HFFc6 (cell line): ENCODE data around the gene CCT2. TPM values are rescaled to one million over a fixed set of nuclear protein-coding genes. Genes with fewer than 3 reads are reported as not detected.
A peak's percentile ranks its signal among the peaks of the same experiment; 100 is the strongest.

Source experiments
- DNase-seq: peaks from one replicate; pipeline ENCODE4 v3.0.0-alpha.2; 2018
- H3K27ac Mint-ChIP-seq: 2 replicates; pipeline ENCODE4 v1.8.0; 2020; ENCODE audit warnings: mild to moderate bottlenecking, mixed read lengths
- H3K27me3 Mint-ChIP-seq: 2 replicates; pipeline ENCODE4 v1.8.0; 2021; ENCODE audit warnings: mild to moderate bottlenecking, moderate library complexity, mixed read lengths; ENCODE audit not compliant: insufficient read depth
- H3K36me3 Mint-ChIP-seq: 2 replicates; pipeline ENCODE4 v1.8.0; 2021; ENCODE audit warnings: low read depth, mixed read lengths
- H3K4me1 Mint-ChIP-seq: 2 replicates; pipeline ENCODE4 v1.8.0; 2020; ENCODE audit warnings: low read depth, mixed read lengths
- H3K4me3 Mint-ChIP-seq: 2 replicates; pipeline ENCODE4 v1.8.0; 2020; ENCODE audit warnings: mild to moderate bottlenecking, moderate library complexity, mixed read lengths
- H3K9me3 Mint-ChIP-seq: 2 replicates; pipeline ENCODE4 v1.8.0; 2020; ENCODE audit warnings: mild to moderate bottlenecking, mixed read lengths
- total RNA-seq, 6 experiments: library from RNA; stranded (reverse); fragmentation: NEBNext Ultra II Directional; extraction: Animal tissue kit (Norgen Biotek cat#: 25700); gene quantifications; 2 replicates in 1 of 6; 3 replicates in 5 of 6; pipeline ENCODE4 v1.2.3, GENCODE V29; 2021
- TF ChIP-seq, protein P1 (sequence below): fragments of 200-600 bp; sonication (generic); IDR thresholded peaks from 2 replicates; pipeline ENCODE4 v1.5.0; 2021; ENCODE audit warnings: antibody characterized with exemption, mild to moderate bottlenecking

The CCT2 gene
- total RNA-seq, 6 experiments from 2014 or later = 229 to 305 (median 232) TPM

DNA sequence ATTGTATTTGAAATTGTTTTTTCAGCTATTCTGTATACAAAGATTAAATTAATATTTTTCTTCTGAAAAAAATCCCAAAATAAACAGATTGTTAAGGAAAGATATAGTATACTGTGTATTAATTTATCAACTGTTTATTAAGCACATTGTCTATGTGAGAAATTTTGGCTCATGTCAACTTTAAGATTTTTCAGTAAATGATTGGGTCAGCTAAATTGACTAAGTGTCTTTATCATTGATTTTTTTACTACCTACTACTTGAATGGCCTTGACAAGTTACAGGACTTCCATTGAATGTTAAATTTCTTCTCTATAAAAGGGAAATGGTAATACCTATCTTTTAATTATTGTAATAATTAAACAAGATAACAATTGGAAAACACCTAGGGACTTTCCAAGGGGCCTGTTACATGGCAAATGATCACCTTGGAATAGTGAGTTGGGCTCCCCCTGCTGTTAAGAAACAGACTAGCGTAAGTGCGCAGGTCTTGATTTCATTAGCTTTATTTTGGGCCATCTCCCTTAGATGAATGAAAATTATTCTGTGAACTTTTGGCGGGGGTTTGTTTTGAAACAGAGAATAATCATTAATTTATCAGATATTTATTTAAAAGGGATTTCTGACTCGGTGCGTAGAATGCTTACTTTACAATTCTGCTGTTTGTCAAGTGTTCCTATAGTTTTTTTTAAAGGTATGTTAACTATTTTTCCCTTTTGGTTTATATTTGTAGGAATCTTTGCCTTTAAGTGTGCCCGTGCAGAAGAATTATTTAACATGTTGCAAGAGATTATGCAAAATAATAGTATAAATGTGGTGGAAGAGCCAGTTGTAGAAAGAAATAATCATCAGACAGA is 14.5 kb upstream of the CCT2 start:
- Mint-ChIP-seq H3K4me1 (peaks cover 76% of the 10 kb centered on the region), H3K9me3 (no peaks in the 10 kb centered on the region), H3K4me3 (no peak overlapping the region; the same call in 1 of the 2 replicates), H3K27me3 (no peaks in the 10 kb centered on the region; the same call in 1 of the 2 replicates), H3K36me3 (peaks cover 30% of the 10 kb centered on the region), H3K27ac (peak overlapping the region; percentile 85)
- TF ChIP-seq, protein P1, sequence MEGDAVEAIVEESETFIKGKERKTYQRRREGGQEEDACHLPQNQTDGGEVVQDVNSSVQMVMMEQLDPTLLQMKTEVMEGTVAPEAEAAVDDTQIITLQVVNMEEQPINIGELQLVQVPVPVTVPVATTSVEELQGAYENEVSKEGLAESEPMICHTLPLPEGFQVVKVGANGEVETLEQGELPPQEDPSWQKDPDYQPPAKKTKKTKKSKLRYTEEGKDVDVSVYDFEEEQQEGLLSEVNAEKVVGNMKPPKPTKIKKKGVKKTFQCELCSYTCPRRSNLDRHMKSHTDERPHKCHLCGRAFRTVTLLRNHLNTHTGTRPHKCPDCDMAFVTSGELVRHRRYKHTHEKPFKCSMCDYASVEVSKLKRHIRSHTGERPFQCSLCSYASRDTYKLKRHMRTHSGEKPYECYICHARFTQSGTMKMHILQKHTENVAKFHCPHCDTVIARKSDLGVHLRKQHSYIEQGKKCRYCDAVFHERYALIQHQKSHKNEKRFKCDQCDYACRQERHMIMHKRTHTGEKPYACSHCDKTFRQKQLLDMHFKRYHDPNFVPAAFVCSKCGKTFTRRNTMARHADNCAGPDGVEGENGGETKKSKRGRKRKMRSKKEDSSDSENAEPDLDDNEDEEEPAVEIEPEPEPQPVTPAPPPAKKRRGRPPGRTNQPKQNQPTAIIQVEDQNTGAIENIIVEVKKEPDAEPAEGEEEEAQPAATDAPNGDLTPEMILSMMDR = peak; percentile 92
- DNase-seq = peak; percentile 41

DNA sequence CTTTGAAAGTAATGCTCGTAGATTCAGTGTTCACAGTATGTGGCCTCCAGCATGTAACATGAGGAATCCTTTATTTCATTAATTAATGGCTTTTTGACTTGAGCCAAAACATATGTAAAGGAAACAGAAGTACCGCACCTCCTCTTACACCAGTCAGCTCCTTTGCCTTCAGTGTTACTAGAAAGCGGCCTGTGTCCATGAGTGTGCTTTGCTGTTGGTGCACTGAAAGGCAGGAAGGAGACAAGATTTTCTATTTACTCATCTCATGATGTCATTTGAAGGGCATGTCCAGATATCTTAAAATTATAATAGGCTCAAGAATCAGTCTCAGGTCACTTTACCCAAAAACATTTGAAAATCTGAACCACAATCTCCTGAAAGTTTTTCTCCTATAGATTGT is 9.9 kb upstream of the CCT2 start:
- peak; percentile 40 for DNase-seq
- Mint-ChIP-seq H3K36me3 (peaks cover 29% of the 10 kb centered on the region), H3K27ac (peak overlapping the region; percentile 65)

DNA sequence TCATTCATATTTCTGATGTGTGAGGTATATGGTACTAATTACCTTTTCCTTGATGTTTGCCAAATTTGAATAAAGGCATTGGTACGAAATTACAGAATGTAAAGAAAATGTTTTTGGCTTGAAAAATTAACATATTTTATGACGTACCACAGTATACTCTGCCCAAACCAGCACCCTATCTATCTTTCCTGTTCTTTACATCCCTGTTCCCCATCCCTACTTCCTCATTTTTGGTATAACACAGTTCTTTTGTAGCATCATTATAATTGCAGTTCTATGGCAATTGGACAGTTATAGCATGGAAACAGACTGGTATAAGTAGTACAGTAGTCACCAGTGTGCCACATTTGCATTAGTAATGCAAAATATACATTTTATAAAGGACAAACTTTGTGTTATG is 7.0 kb upstream of the CCT2 start:
- Mint-ChIP-seq H3K4me3 (no peak overlapping the region), H3K4me1 (peaks cover 32% of the 10 kb centered on the region), H3K27me3 (peaks cover 2% of the 10 kb centered on the region), H3K36me3 (peaks cover 18% of the 10 kb centered on the region), H3K27ac (no peak overlapping the region), H3K9me3 (no peaks in the 10 kb centered on the region)
- no peak for DNase-seq
- TF ChIP-seq, protein P1 = no peak

More for the DNA sequence above, 9.9 kb upstream of the CCT2 start:
- TF ChIP-seq, protein P1 = no peak
- Mint-ChIP-seq H3K27me3 (no peaks in the 10 kb centered on the region; the same call in 1 of the 2 replicates), H3K9me3 (no peaks in the 10 kb centered on the region), H3K4me1 (peaks cover 47% of the 10 kb centered on the region), H3K4me3 (no peak overlapping the region)

DNA sequence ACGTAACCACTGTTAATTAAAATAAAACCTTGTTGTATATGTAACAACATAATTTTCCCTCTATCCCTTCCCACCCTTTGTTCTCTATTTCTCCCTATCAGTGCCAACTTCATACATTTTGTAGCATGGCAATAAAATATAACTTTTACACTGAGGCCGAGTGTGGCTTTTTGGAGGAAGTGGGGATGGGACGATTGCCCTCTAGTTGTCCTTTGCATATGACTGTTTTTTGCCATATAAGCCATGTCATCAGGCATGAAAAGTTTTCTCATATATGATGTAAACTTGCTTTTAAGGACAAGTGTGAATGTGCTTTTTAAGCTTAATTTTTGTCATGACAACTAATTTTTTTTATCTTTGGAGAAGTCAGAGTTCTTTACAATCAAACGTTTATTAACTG is 6.2 kb upstream of the CCT2 start:
- H3K36me3 Mint-ChIP-seq = peaks cover 14% of the 10 kb centered on the region

DNA sequence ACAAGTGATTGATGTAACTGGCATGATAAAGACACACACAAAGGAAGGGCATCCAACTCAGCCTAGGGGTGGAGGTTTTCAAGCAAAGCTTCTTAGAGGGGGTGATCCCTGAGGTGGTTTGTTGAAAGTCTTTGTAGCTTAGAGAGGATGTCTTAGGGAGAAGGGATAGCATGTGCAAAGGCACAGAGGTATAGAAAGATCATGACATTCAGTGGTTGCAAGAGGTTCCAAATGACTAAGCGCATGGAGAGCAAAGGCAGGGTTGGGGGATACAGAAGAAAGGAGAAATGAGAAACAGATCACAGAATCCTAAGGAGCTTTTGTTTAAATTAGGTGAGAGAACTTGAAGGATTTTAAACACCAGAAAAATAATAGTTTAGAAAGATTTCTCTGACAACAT is 5.2 kb upstream of the CCT2 start:
- Mint-ChIP-seq H3K4me3 (no peak overlapping the region; the same call in 1 of the 2 replicates), H3K36me3 (0 out of 2 replicates have a peak, but pooled peaks cover 4% of the 10 kb centered on the region), H3K4me1 (peaks cover 23% of the 10 kb centered on the region), H3K27ac (no peak overlapping the region), H3K9me3 (no peaks in the 10 kb centered on the region), H3K27me3 (peaks cover 2% of the 10 kb centered on the region)
- TF ChIP-seq, protein P1 = no peak
- no peak for DNase-seq

More for the DNA sequence above, 6.2 kb upstream of the CCT2 start:
- no peak for DNase-seq
- peaks cover 29% of the 10 kb centered on the region for H3K4me1 Mint-ChIP-seq
- TF ChIP-seq, protein P1 = no peak
- no peaks in the 10 kb centered on the region for H3K9me3 Mint-ChIP-seq
- H3K4me3 Mint-ChIP-seq = no peak overlapping the region
- no peak overlapping the region for H3K27ac Mint-ChIP-seq
- H3K27me3 Mint-ChIP-seq = peaks cover 2% of the 10 kb centered on the region
